ENCODE measurements around the gene THBS3. TPM values are rescaled to one million over a fixed set of nuclear protein-coding genes. Genes with fewer than 3 reads are reported as not detected.
A peak's percentile ranks its signal among the peaks of the same experiment; 100 is the strongest.
"Not testable (repeated sequence)": the region's sequence is repeated elsewhere in the genome, so short reads cannot be mapped to it uniquely, and the experiment has no call there.

Gene THBS3
- total RNA-seq, 5 donors from 2014 or later (not counting 1 experiment from before 2014, with no cell fraction given) = 24.1 to 43.9 (median 34.0) TPM

- Histone ChIP-seq H3K27ac (ENCODE audit: low read length) (no peak overlapping the region), H3K27me3 (replicated peaks in 1 of 2; ENCODE audit: control insufficient read depth in 2 of 2, extremely low read depth in 1 of 2, insufficient read depth in 2 of 2, low read length in 1 of 2) (no peaks in the 10 kb centered on the region), H3K36me3 (ENCODE audit: control insufficient read depth in 2 of 2, extremely low read depth in 1 of 2, insufficient read depth in 1 of 2, low read length in 1 of 2) (peaks cover 0 to 2% of the 10 kb centered on the region in 2 donors), H3K4me1 (ENCODE audit: control insufficient read depth in 1 of 2, extremely low read depth in 1 of 2, insufficient read depth in 2 of 2, low read length in 2 of 2) (peaks cover 8 to 38% of the 10 kb centered on the region in 2 experiments), H3K9me3 (no peaks in the 10 kb centered on the region), H3K4me3 (ENCODE audit: control insufficient read depth in 1 of 2, extremely low read depth in 1 of 2, low read length in 1 of 2) (no peak overlapping the region)
- ATAC-seq (replicated peaks in 1 of 4) = no peak
- Mint-ChIP-seq H3K4me3 (peak overlapping the region; percentile 49 to 91 (median 69)), H3K27ac (peak overlapping the region; percentile 59 to 66), H3K36me3 (no peaks in the 10 kb centered on the region), H3K4me1 (peaks cover 21 to 37% (median 29%) of the 10 kb centered on the region in 3 donors), H3K27me3 (no peaks in the 10 kb centered on the region), H3K9me3 (no peaks in the 10 kb centered on the region)
- ChIA-PET CTCF (interaction anchor here (0.6 to 2.2 kb wide), 11 partner anchors 9 to 1306 kb away, joined by 3 to 33 read pairs (median 4); partner anchors contain the start of genes FDPS (in 1 of the 2), KRTCAP2 (in 1 of the 2), MTX1 (in 1 of the 2) and THBS3 (in 1 of the 2)), POLR2A (interaction anchor here (0.5 to 1.6 kb wide), 7 partner anchors 13 to 859 kb away, joined by 3 to 9 read pairs (median 3); partner anchors contain the start of genes KRTCAP2 (in 1 of the 2), LAMTOR2 (in 1 of the 2), MTX1 (in 1 of the 2) and THBS3 (in 1 of the 2))
- WGBS (ENCODE audit: insufficient coverage) = 50% methylated on average over 14 of the region's 27 CpGs
- DNase-seq = peak in 1 of 35 experiments; percentile 26
These were observed 12.2 kb downstream of the THBS3 start for GRCh38 chr1:155195201-155196102.

- POLR2A ChIA-PET = interaction anchor here (0.5 to 1.6 kb wide), 7 partner anchors 14 to 584 kb away, joined by 3 to 9 read pairs (median 3); partner anchors contain the start of genes MTX1 (in 1 of the 2) and THBS3 (in 1 of the 2)
- H3K27ac Mint-ChIP-seq = peak overlapping the region; percentile 93 to 96
- H3K9me3 ChIP-seq; H3K36me3 ChIP-seq (ENCODE audit: control insufficient read depth in 2 of 2, extremely low read depth in 1 of 2, insufficient read depth in 1 of 2, low read length in 1 of 2); H3K27me3 ChIP-seq (replicated peaks in 1 of 2; ENCODE audit: control insufficient read depth in 2 of 2, extremely low read depth in 1 of 2, insufficient read depth in 2 of 2, low read length in 1 of 2); H3K9me3 Mint-ChIP-seq; H3K27me3 Mint-ChIP-seq; ATAC-seq (replicated peaks in 1 of 4); H3K36me3 Mint-ChIP-seq: not testable (repeated sequence)
- peak in 1 of 35 experiments; percentile 28 for DNase-seq
- peaks cover 21 to 37% (median 29%) of the 10 kb centered on the region in 3 donors for H3K4me1 Mint-ChIP-seq
- WGBS (ENCODE audit: insufficient coverage) = 2% methylated on average over 10 of the region's 16 CpGs
- CTCF ChIA-PET = interaction anchor here (0.6 to 2.2 kb wide), 15 partner anchors 14 to 614 kb away, joined by 3 to 33 read pairs (median 6); partner anchors contain the start of genes KRTCAP2 (in 2 of the 2), MTX1 (in 1 of the 2) and THBS3 (in 1 of the 2)
- H3K4me3 Mint-ChIP-seq = peak overlapping the region; percentile 77 to 91 (median 86)
- peak overlapping the region; percentile 48 to 76 for H3K4me3 ChIP-seq (ENCODE audit: control insufficient read depth in 1 of 2, extremely low read depth in 1 of 2, low read length in 1 of 2)
- peaks cover 8 to 38% of the 10 kb centered on the region in 2 experiments for H3K4me1 ChIP-seq (ENCODE audit: control insufficient read depth in 1 of 2, extremely low read depth in 1 of 2, insufficient read depth in 2 of 2, low read length in 2 of 2)
- H3K27ac ChIP-seq (ENCODE audit: low read length) = peak overlapping the region; percentile 86
These were observed 13.8 kb downstream of the THBS3 start for GRCh38 chr1:155193991-155194240.

GRCh38 chr1:155193275-155193990, 14.3 kb downstream of the THBS3 start:
- Histone ChIP-seq H3K4me3 (ENCODE audit: control insufficient read depth in 1 of 2, extremely low read depth in 1 of 2, low read length in 1 of 2) (peak overlapping the region; percentile 48 to 76), H3K36me3 (ENCODE audit: control insufficient read depth in 2 of 2, extremely low read depth in 1 of 2, insufficient read depth in 1 of 2, low read length in 1 of 2) (no peaks in the 10 kb centered on the region), H3K27me3 (replicated peaks in 1 of 2; ENCODE audit: control insufficient read depth in 2 of 2, extremely low read depth in 1 of 2, insufficient read depth in 2 of 2, low read length in 1 of 2) (no peaks in the 10 kb centered on the region), H3K4me1 (ENCODE audit: control insufficient read depth in 1 of 2, extremely low read depth in 1 of 2, insufficient read depth in 2 of 2, low read length in 2 of 2) (peaks cover 8 to 38% of the 10 kb centered on the region in 2 experiments), H3K9me3 (no peaks in the 10 kb centered on the region), H3K27ac (ENCODE audit: low read length) (peak overlapping the region; percentile 86)
- Mint-ChIP-seq H3K27ac (peak overlapping the region; percentile 93 to 96), H3K9me3 (no peaks in the 10 kb centered on the region), H3K4me1 (peaks cover 21 to 37% (median 29%) of the 10 kb centered on the region in 3 donors), H3K27me3 (no peaks in the 10 kb centered on the region), H3K36me3 (no peaks in the 10 kb centered on the region), H3K4me3 (peak overlapping the region; percentile 77 to 91 (median 86))
- ChIA-PET CTCF (interaction anchor here (0.6 to 2.2 kb wide), 14 partner anchors 15 to 748 kb away, joined by 3 to 33 read pairs (median 6); partner anchors contain the start of genes KRTCAP2 (in 2 of the 2), MTX1 (in 1 of the 2) and THBS3 (in 1 of the 2)), POLR2A (interaction anchor here (0.5 to 1.6 kb wide), 5 partner anchors 15 to 335 kb away, joined by 3 to 9 read pairs (median 6); partner anchors contain the start of genes MTX1 (in 1 of the 2) and THBS3 (in 1 of the 2))
- ATAC-seq (replicated peaks in 1 of 4) (peak in 3 of 4 experiments; percentile 37 to 52 (median 41)), DNase-seq (peak in 27 of 35 experiments; percentile 33 to 76 (median 49))
- WGBS (ENCODE audit: insufficient coverage) = under 1% methylated on average over 25 of the region's 38 CpGs

GRCh38 chr1:155192346-155193274, 15.1 kb downstream of the THBS3 start:
- DNase-seq (peak in 14 of 35 experiments; percentile 18 to 60 (median 26)), ATAC-seq (replicated peaks in 1 of 4) (no peak)
- ChIA-PET POLR2A (interaction anchor here in 1 of 2 donors (0.6 kb wide), 1 partner anchor 57 kb away, joined by 5 read pairs; no protein-coding TSS in a partner anchor), CTCF (interaction anchor here (0.6 to 2.2 kb wide), 10 partner anchors 15 to 747 kb away, joined by 3 to 33 read pairs (median 4); partner anchors contain the start of genes KRTCAP2 (in 1 of the 2), MTX1 (in 1 of the 2) and THBS3 (in 1 of the 2))
- H3K36me3 Mint-ChIP-seq = no peaks in the 10 kb centered on the region
- Histone ChIP-seq H3K9me3 (no peaks in the 10 kb centered on the region), H3K27me3 (replicated peaks in 1 of 2; ENCODE audit: control insufficient read depth in 2 of 2, extremely low read depth in 1 of 2, insufficient read depth in 2 of 2, low read length in 1 of 2) (no peaks in the 10 kb centered on the region), H3K27ac (ENCODE audit: low read length) (peak overlapping the region; percentile 86), H3K36me3 (ENCODE audit: control insufficient read depth in 2 of 2, extremely low read depth in 1 of 2, insufficient read depth in 1 of 2, low read length in 1 of 2) (no peaks in the 10 kb centered on the region), H3K4me1 (ENCODE audit: control insufficient read depth in 1 of 2, extremely low read depth in 1 of 2, insufficient read depth in 2 of 2, low read length in 2 of 2) (peaks cover 8 to 38% of the 10 kb centered on the region in 2 experiments), H3K4me3 (ENCODE audit: control insufficient read depth in 1 of 2, extremely low read depth in 1 of 2, low read length in 1 of 2) (peak overlapping the region; percentile 48 to 76)
- peak overlapping the region; percentile 70 to 96 for H3K27ac Mint-ChIP-seq
- H3K9me3 Mint-ChIP-seq = no peaks in the 10 kb centered on the region
- H3K4me1 Mint-ChIP-seq = peaks cover 28 to 42% (median 33%) of the 10 kb centered on the region in 3 donors
- 80% methylated on average over 1 of the region's 20 CpGs for WGBS (ENCODE audit: insufficient coverage)
- no peaks in the 10 kb centered on the region for H3K27me3 Mint-ChIP-seq
- H3K4me3 Mint-ChIP-seq = peak overlapping the region; percentile 77 to 91 (median 86)

GRCh38 chr1:155191904-155192303, 15.8 kb downstream of the THBS3 start:
- CTCF ChIA-PET = interaction anchor here (0.7 to 0.9 kb wide), 2 partner anchors 16 to 19 kb away, joined by 3 read pairs; partner anchors contain the start of gene KRTCAP2 (in 1 of the 2)
- H3K27ac ChIP-seq (ENCODE audit: low read length) = no peak overlapping the region

More at GRCh38 chr1:155191904-155192303, 15.8 kb downstream of the THBS3 start:
- Mint-ChIP-seq H3K9me3 (no peaks in the 10 kb centered on the region), H3K27ac (no peak overlapping the region), H3K27me3 (no peaks in the 10 kb centered on the region), H3K4me1 (peaks cover 28 to 42% (median 33%) of the 10 kb centered on the region in 3 donors), H3K4me3 (peak overlapping the region in 1 of 3 donors; percentile 91), H3K36me3 (no peaks in the 10 kb centered on the region)
- H3K27me3 ChIP-seq (replicated peaks in 1 of 2; ENCODE audit: control insufficient read depth in 2 of 2, extremely low read depth in 1 of 2, insufficient read depth in 2 of 2, low read length in 1 of 2) = no peaks in the 10 kb centered on the region
- H3K9me3 ChIP-seq = no peaks in the 10 kb centered on the region
- H3K4me1 ChIP-seq (ENCODE audit: control insufficient read depth in 1 of 2, extremely low read depth in 1 of 2, insufficient read depth in 2 of 2, low read length in 2 of 2) = peaks cover 8 to 38% of the 10 kb centered on the region in 2 experiments
- no peaks in the 10 kb centered on the region for H3K36me3 ChIP-seq (ENCODE audit: control insufficient read depth in 2 of 2, extremely low read depth in 1 of 2, insufficient read depth in 1 of 2, low read length in 1 of 2)
- POLR2A ChIA-PET = no interaction called here
- 86% methylated on average over 15 of the region's 17 CpGs for WGBS (ENCODE audit: insufficient coverage)
- ATAC-seq (replicated peaks in 1 of 4) = no peak
- DNase-seq = no peak
- no peak overlapping the region for H3K4me3 ChIP-seq (ENCODE audit: control insufficient read depth in 1 of 2, extremely low read depth in 1 of 2, low read length in 1 of 2)

Measured in T-cell (primary cell).